Myocyte (in vitro differentiated cells): ENCODE measurements around the gene RASA3. TPM values are rescaled to one million over a fixed set of nuclear protein-coding genes. Genes with fewer than 3 reads are reported as not detected.

Source experiments
- DNase-seq: peaks from one replicate; pipeline ENCODE4 v3.0.0-alpha.2; 2012; ENCODE audit warnings: low read depth
- total RNA-seq: library from RNA; depleted of rRNA; stranded (reverse); fragments of >200 nt; gene quantifications from 2 replicates; pipeline ENCODE4 v1.2.3, GENCODE V29; 2014

RASA3 gene
- total RNA-seq, 1 donor from 2014 or later: 36.0 TPM

- DNase-seq: peak; percentile 93
Measured at GRCh38 chr13:113928685-113929627, 203.5 kb downstream of the RASA3 start.

Other genes starting within 250 kb of the RASA3 start
- gene C13orf46, start 158.5 kb downstream of the RASA3 start, total RNA-seq: not detected in 2 replicates
- gene CFAP97D2, start 46.6 kb upstream of the RASA3 start, total RNA-seq: not detected in 2 replicates
- gene CDC16, start 102.3 kb upstream of the RASA3 start, total RNA-seq: 30.4 and 35.4 TPM in 2 replicates
- 49.2 and 56.0 TPM in 2 replicates for gene UPF3A, start 149.0 kb upstream of the RASA3 start, total RNA-seq
- gene CHAMP1, start 181.9 kb upstream of the RASA3 start, total RNA-seq: 12.5 and 16.5 TPM in 2 replicates